K562 (cell line): Measurements from ENCODE around the gene COG4.

Source experiments
- HDGF ChIP-seq: fragments of 450-650 bp; IDR thresholded peaks from 2 replicates; pipeline ENCODE4 v1.6.1; 2016
- TF ChIP-seq, protein P1 (sequence below): fragments of 450-650 bp; IDR thresholded peaks from 2 replicates; pipeline ENCODE4 v1.6.1; 2016; ENCODE audit warnings: borderline replicate concordance
- TF ChIP-seq, protein P2 (sequence below), 2 experiments: fragments of 450-650 bp; formaldehyde crosslinking in 1 of 2; IDR thresholded peaks; 2 replicates each; pipeline versions ENCODE4 v1.4.0 to v1.6.1; 2014 to 2020; ENCODE audit warnings: mild to moderate bottlenecking in 2 of 2, borderline replicate concordance in 1 of 2, low read depth in 1 of 2

DNA sequence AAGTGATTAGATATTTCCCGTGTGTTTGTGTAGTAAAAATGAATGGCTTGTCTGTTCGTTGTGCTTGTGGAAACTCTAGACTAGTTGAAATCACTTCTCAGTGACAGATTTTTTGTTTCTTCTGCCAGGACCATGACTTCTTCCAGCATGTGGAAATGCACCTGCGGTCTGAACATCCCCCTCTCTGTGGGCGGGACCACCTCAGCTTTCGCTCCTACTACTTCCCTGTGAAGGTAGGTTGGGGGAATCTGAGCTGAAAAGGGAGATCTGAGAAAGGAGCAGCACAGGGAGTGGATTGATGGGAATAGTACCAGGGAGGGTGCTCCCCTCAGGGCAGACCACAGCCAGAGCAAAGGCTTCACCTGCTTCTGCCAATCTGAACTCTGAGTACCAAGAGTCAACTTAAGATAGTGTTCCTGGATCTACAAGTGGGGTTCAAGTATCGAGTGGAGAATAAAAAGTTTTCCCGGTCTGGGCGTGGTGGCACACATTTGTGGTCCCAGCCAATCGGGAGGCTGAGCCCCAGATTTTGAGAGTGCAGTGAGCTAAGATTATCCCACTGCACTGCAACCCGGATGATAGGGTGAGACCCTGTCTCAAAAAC, 47.7 kb upstream of the COG4 start:
- TF ChIP-seq, protein P1, sequence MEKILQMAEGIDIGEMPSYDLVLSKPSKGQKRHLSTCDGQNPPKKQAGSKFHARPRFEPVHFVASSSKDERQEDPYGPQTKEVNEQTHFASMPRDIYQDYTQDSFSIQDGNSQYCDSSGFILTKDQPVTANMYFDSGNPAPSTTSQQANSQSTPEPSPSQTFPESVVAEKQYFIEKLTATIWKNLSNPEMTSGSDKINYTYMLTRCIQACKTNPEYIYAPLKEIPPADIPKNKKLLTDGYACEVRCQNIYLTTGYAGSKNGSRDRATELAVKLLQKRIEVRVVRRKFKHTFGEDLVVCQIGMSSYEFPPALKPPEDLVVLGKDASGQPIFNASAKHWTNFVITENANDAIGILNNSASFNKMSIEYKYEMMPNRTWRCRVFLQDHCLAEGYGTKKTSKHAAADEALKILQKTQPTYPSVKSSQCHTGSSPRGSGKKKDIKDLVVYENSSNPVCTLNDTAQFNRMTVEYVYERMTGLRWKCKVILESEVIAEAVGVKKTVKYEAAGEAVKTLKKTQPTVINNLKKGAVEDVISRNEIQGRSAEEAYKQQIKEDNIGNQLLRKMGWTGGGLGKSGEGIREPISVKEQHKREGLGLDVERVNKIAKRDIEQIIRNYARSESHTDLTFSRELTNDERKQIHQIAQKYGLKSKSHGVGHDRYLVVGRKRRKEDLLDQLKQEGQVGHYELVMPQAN: no peak
- TF ChIP-seq, protein P2, sequence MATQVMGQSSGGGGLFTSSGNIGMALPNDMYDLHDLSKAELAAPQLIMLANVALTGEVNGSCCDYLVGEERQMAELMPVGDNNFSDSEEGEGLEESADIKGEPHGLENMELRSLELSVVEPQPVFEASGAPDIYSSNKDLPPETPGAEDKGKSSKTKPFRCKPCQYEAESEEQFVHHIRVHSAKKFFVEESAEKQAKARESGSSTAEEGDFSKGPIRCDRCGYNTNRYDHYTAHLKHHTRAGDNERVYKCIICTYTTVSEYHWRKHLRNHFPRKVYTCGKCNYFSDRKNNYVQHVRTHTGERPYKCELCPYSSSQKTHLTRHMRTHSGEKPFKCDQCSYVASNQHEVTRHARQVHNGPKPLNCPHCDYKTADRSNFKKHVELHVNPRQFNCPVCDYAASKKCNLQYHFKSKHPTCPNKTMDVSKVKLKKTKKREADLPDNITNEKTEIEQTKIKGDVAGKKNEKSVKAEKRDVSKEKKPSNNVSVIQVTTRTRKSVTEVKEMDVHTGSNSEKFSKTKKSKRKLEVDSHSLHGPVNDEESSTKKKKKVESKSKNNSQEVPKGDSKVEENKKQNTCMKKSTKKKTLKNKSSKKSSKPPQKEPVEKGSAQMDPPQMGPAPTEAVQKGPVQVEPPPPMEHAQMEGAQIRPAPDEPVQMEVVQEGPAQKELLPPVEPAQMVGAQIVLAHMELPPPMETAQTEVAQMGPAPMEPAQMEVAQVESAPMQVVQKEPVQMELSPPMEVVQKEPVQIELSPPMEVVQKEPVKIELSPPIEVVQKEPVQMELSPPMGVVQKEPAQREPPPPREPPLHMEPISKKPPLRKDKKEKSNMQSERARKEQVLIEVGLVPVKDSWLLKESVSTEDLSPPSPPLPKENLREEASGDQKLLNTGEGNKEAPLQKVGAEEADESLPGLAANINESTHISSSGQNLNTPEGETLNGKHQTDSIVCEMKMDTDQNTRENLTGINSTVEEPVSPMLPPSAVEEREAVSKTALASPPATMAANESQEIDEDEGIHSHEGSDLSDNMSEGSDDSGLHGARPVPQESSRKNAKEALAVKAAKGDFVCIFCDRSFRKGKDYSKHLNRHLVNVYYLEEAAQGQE (IDR thresholded peaks at IDR 0.05; ENCODE audit: borderline replicate concordance): no peak
- TF ChIP-seq, protein P2 (CRISPR knock-in tag; IDR thresholded peaks at IDR 0.05; ENCODE audit: low read depth): no peak
- TF ChIP-seq HDGF: no peak
